GM21825 (cell line): ENCODE results near the gene KRIT1.
"Not testable (repeated sequence)": the region's sequence is repeated elsewhere in the genome, so short reads cannot be mapped to it uniquely, and the experiment has no call there.

Source experiments
- ATAC-seq: cut with Tn5 transposase; IDR thresholded peaks from one replicate; pipeline ENCODE4 v1.9.1; 2021; ENCODE audit warnings: mild to moderate bottlenecking, moderate library complexity; ENCODE audit not compliant: unreplicated experiment

Gene KRIT1

DNA sequence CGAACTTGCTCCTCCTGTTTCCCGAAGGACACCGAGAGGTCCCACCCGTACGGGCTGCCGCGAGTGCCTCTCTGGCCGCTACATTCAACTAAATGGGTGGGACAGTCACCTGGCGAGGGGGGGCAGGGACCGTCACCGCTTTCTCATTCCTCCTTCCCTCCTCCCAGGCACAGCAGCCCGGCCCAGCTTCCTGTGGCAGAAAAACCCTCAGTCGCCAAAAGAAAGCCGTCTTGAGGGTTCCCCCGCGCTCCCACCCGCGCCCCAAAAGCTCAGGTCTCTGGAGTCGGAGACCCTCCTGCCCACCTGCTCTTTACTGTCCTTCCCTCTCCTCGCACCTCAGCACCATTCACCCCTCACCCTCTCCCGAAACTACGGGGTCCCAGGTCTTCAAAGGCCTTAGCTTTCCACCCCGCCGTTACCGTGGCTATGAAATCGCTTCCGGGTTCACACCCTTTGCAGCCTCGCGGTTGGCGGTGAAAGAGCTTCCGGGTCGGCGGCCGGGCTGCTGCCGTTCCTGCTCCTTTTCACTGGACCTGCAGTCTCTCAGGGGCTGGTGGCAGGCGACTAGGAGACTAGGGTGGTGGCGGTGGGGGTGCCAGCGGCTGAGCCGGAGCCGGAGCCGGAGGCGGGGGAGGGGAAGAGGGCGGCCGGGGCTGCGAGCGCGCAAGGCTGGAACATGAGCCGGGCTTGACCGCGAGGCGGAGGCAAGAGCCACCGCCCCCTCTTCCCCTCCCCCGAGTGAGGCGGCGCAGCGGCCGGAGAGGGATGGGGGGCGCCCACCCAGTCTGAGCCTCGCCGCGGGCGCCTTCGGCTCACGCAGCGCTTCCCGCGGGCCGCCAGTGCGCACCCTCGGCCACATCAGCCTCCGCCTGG, at the start of gene KRIT1, which contains the start of gene ANKIB1:
Gene KRIT1, minus strand, starts transcription at position 428 of the 873 bp plus-strand sequence. CDS start 3,779 bp downstream, outside the sequence.
Gene ANKIB1, plus strand, starts transcription at position 488 of the 873 bp plus-strand sequence. CDS start 49,005 bp downstream, outside the sequence.
- peak; percentile 79 for ATAC-seq

GRCh38 chr7:92295391-92295790, 49.7 kb upstream of the KRIT1 start:
- no peak for ATAC-seq

GRCh38 chr7:92293896-92294590, 48.3 kb upstream of the KRIT1 start:
- ATAC-seq: no peak

DNA sequence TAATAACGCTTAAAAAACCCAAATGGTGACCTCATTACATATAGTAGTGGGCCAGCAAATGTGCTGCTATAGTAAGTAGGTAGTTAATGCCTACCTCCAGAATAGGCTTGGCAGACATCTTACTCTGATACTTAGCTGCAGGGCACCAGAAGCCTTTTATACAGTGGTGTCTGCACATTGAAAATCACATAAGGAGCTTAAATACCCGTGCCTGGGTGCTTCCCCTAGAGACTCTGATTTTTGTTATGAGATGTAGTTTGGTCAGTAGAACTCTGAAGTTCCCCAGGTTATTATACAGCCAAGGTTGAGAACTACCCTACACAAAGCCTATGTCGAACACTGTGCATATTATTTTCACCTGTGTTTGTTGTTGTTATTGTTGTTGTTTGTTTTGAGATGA, 47.3 kb upstream of the KRIT1 start:
- ATAC-seq: no peak

DNA sequence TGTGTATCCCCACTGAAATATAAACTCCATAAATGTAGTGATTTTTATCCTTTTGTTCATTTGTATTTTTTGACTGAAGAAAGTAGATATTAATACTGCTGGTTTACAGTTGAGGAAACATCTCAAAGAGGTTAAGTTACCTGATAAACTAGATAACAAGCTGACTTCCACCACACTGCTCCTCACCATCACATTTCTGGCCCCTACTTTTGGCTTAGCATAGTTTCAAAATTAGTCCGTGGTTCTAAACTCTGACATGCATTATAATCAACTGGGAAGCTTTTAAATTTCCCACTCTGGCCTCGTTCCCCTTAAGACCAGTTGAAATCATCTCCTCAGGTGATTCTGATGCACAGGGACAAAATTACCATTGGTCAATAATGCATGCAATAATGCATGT, 43.6 kb upstream of the KRIT1 start:
- no peak for ATAC-seq

- no peak for ATAC-seq
Measured at GRCh38 chr7:92282930-92283329, 37.2 kb upstream of the KRIT1 start.

- no peak for ATAC-seq
Measured at GRCh38 chr7:92282221-92282814, 36.6 kb upstream of the KRIT1 start.

- no peak for ATAC-seq
Measured at GRCh38 chr7:92281031-92281430, 35.3 kb upstream of the KRIT1 start.

- ATAC-seq: no peak
Measured at GRCh38 chr7:92279396-92280031, 33.8 kb upstream of the KRIT1 start.

DNA sequence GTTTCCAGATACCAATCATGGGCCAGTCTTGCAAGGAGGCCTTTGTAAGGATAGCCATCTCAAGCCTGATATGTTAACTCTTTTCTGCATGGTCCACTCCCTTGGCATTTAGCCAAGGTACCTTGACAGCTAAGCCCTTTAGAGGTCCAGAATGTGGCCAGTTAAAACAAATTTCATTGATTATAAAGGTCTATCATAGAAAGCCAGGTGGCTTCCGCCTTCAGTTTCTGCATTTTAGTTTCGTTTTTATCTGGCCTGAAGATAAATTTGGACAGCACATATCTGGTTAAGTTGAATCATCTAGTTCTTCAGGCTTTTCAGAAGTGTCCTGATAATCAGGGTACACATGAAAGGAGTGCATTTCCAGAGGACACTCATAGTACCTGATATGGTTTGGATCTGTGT, 30.7 kb upstream of the KRIT1 start:
- peak; percentile 78 for ATAC-seq

DNA sequence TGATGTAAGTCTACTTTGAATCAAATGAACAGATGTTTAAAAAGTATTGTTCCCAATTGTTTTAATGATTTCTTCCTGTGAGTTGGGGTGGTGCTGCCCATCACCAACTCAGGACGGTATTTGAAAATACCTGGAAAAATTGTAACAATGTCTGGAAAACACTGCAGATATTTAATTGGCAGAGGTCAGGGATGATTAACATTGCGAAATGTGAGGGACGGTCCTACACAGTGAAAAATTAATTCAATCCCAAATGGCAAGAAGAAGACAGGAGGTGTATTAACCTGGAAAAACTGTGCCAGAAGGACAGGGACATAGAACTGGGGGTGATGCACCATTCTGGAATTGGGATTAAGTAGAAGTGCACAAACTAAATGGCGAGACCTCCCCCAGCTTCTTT, 29.6 kb upstream of the KRIT1 start:
- no peak for ATAC-seq

GRCh38 chr7:92268921-92269320, 23.2 kb upstream of the KRIT1 start:
- no peak for ATAC-seq

GRCh38 chr7:92266415-92267241, 20.9 kb upstream of the KRIT1 start:
- ATAC-seq: no peak

- no peak for ATAC-seq
Measured at GRCh38 chr7:92260248-92260781, 14.6 kb upstream of the KRIT1 start.

- no peak for ATAC-seq
Measured at GRCh38 chr7:92259610-92260247, 14.0 kb upstream of the KRIT1 start.

- no peak for ATAC-seq
Measured at GRCh38 chr7:92259062-92259461, 13.3 kb upstream of the KRIT1 start.

GRCh38 chr7:92255308-92255707, 9.6 kb upstream of the KRIT1 start:
- no peak for ATAC-seq

- ATAC-seq: not testable (repeated sequence)
Measured at GRCh38 chr7:92254800-92255199, 9.1 kb upstream of the KRIT1 start.

- ATAC-seq: no peak
Measured at GRCh38 chr7:92253251-92253650, 7.5 kb upstream of the KRIT1 start.
